Prostate gland (tissue), 2 donors: ENCODE measurements around the gene SMPDL3A.

Experiments
- CTCF ChIP-seq, 4 experiments: fragments of 200-600 bp in 2 of 4; fragments of 450-650 bp in 2 of 4; sonication (generic) in 2 of 4; IDR thresholded peaks; 1 replicate in 3 of 4; 2 replicates in 1 of 4; pipeline ENCODE4 v1.5.1; 2016 to 2019; ENCODE audit warnings: antibody characterized with exemption in 4 of 4, mild to moderate bottlenecking in 2 of 4, moderate library complexity in 2 of 4
- POLR2A ChIP-seq: fragments of 450-650 bp; IDR thresholded peaks from one replicate; pipeline ENCODE4 v1.6.1; 2016; ENCODE audit warnings: antibody characterized with exemption, mild to moderate bottlenecking
- POLR2AphosphoS5 ChIP-seq: sonication (generic); formaldehyde crosslinking; IDR thresholded peaks from one replicate; pipeline ENCODE4 v1.6.1; 2017; ENCODE audit warnings: antibody characterized with exemption

- TF ChIP-seq POLR2AphosphoS5 (no peak), CTCF (IDR thresholded peaks at IDR 0.05) (no peak), POLR2A (no peak)
Measured at GRCh38 chr6:122831511-122831910, 42.5 kb downstream of the SMPDL3A start.
